IMR-90 (cell line): ENCODE measurements around the gene ITGA1.

Experiments used
- BHLHE40 ChIP-seq: fragments of 150-350 bp; IDR thresholded peaks from 2 replicates; pipeline ENCODE4 v1.6.1; 2016; ENCODE audit warnings: mild to moderate bottlenecking, low read depth, low read length
- CEBPB ChIP-seq: IDR thresholded peaks from 2 replicates; pipeline ENCODE4 v1.6.1; 2012; ENCODE audit warnings: low read depth, low read length, improper control_type of control experiment
- MAZ ChIP-seq: IDR thresholded peaks from 2 replicates; pipeline ENCODE4 v1.6.1; 2012; ENCODE audit warnings: low read depth, mild to moderate bottlenecking, low read length, improper control_type of control experiment, moderate library complexity, borderline replicate concordance
- POLR2A ChIP-seq: IDR thresholded peaks from 2 replicates; pipeline ENCODE4 v1.6.1; 2012; ENCODE audit warnings: mild to moderate bottlenecking, low read depth, low read length
- RAD21 ChIP-seq: IDR thresholded peaks from 2 replicates; pipeline ENCODE4 v1.6.1; 2012; ENCODE audit warnings: low read length, improper control_type of control experiment
- SMC3 ChIP-seq: fragments of 150-350 bp; IDR thresholded peaks from 2 replicates; pipeline ENCODE4 v1.6.1; 2016; ENCODE audit warnings: low read depth, mild to moderate bottlenecking, antibody characterized with exemption, low read length, moderate library complexity
- TF ChIP-seq, protein P1 (sequence below): conservative IDR thresholded peaks from 2 replicates; pipeline ENCODE4 v1.5.1; 2012; ENCODE audit warnings: mild to moderate bottlenecking, low read depth, low read length, improper control_type of control experiment
- TF ChIP-seq, protein P2 (sequence below): fragments of 150-350 bp; IDR thresholded peaks from 2 replicates; pipeline ENCODE4 v1.6.1; 2017; ENCODE audit warnings: mild to moderate bottlenecking, antibody characterized with exemption, low read length, low read depth

DNA sequence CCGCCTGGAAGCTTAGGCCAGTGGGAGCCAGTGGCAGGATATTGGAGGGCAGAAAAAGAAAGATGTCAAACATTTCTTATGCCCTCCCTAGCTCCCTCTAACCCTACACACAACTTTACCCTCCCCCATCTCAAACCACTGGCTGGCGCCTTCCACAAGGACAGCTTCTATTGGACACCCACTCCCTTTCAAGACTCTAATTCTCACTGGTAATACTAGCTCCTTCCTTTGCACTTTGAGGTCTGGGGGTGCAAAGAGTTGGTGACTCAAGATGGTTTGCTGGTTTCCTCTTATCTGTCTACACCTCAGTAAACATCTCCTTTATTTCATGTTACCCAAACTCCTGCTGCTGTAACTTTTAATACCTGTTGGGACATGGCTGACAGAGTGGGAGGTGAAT is 11.6 kb upstream of the ITGA1 start:
- TF ChIP-seq, protein P1, sequence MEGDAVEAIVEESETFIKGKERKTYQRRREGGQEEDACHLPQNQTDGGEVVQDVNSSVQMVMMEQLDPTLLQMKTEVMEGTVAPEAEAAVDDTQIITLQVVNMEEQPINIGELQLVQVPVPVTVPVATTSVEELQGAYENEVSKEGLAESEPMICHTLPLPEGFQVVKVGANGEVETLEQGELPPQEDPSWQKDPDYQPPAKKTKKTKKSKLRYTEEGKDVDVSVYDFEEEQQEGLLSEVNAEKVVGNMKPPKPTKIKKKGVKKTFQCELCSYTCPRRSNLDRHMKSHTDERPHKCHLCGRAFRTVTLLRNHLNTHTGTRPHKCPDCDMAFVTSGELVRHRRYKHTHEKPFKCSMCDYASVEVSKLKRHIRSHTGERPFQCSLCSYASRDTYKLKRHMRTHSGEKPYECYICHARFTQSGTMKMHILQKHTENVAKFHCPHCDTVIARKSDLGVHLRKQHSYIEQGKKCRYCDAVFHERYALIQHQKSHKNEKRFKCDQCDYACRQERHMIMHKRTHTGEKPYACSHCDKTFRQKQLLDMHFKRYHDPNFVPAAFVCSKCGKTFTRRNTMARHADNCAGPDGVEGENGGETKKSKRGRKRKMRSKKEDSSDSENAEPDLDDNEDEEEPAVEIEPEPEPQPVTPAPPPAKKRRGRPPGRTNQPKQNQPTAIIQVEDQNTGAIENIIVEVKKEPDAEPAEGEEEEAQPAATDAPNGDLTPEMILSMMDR: no peak
- TF ChIP-seq POLR2A (no peak), CEBPB (no peak), BHLHE40 (no peak), SMC3 (no peak), RAD21 (no peak), MAZ (no peak)
- TF ChIP-seq, protein P2, sequence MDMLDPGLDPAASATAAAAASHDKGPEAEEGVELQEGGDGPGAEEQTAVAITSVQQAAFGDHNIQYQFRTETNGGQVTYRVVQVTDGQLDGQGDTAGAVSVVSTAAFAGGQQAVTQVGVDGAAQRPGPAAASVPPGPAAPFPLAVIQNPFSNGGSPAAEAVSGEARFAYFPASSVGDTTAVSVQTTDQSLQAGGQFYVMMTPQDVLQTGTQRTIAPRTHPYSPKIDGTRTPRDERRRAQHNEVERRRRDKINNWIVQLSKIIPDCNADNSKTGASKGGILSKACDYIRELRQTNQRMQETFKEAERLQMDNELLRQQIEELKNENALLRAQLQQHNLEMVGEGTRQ: no peak
